ENCODE results near the gene TSPAN13. TPM values are rescaled to one million over a fixed set of nuclear protein-coding genes. Genes with fewer than 3 reads are reported as not detected.

Gene TSPAN13
- 148 TPM for total RNA-seq

GRCh38 chr7:16753102-16753931, at the start of gene TSPAN13:
TSPAN13 (plus strand) TSS chr7:16753755; CDS start chr7:16753968, 213 bp downstream.
- no peak for FAIRE-seq

GRCh38 chr7:16708511-16708910, 45.0 kb upstream of the TSPAN13 start:
- no peak for FAIRE-seq
- no peak for DNase-seq (ENCODE audit: low spot score in 2 of 2)

More at GRCh38 chr7:16753102-16753931, at the start of gene TSPAN13:
- peak; percentile 43 to 64 for DNase-seq (ENCODE audit: low spot score in 2 of 2)

- no peak for FAIRE-seq
- DNase-seq (ENCODE audit: low spot score in 2 of 2): no peak
Observed at GRCh38 chr7:16708980-16709379, 44.6 kb upstream of the TSPAN13 start.

DNA sequence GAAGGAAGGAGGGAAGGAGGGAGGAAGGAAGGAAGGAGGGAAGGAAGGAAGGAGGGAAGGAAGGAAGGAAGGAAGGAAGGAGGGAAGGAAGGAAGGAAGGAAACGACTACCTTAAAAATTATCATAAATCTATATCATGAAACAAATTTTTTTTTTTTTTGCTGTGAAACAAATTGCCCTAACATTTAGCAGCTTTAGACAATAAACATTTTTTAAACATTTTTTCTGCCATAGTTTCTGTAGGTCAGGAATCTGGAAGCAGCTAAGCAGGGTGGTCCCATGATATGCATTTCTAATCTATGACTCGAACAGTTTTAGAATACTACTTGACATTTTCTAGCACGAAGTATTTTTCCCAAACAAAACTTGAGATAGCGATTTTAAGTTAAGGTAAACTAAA, 42.9 kb upstream of the TSPAN13 start:
- DNase-seq (ENCODE audit: low spot score in 2 of 2) (no peak), FAIRE-seq (no peak)

GRCh38 chr7:16711730-16712129, 41.8 kb upstream of the TSPAN13 start:
- FAIRE-seq (no peak), DNase-seq (ENCODE audit: low spot score in 2 of 2) (no peak)

DNA sequence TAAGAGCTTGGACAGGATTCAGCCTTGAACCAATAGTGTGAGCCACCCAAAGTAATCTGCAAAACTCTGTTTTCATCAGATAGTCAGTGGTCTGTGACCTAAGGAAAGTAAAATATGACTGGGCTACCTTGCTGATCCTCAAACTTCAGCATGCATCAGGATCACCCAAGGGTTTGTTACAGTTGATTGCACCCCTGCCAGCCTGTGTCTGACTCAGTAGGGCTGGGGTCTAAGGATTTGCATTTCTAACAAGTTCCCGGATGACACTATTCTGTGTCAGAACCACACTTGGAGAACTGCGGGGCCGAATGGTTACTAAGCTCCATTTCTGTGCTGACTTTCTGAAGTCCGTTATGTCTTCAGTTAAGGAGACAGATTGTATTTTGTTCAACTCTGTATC, 40.6 kb upstream of the TSPAN13 start:
- FAIRE-seq (no peak), DNase-seq (ENCODE audit: low spot score in 2 of 2) (no peak)

DNA sequence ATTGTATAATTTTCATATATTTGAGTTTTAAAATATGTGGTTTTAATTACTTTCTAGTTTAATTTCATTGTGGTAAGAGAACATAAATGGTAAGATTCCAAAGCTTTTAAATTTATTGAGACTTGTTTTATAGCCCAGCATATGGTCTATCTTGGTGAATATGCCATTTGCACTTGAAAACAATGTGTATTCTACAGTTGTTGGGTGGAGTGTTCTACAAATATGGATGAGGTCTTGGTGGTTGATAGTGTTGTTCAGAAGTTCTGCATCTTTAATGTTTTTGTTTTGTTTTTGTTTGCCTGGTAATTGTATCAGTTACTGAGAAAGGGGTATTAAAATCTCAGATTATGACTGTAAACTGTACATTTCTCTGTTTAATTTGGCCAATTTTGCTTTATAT, 37.6 kb upstream of the TSPAN13 start:
- DNase-seq (ENCODE audit: low spot score in 2 of 2): no peak
- no peak for FAIRE-seq

- FAIRE-seq (no peak), DNase-seq (ENCODE audit: low spot score in 2 of 2) (no peak)
Observed at GRCh38 chr7:16718111-16718656, 35.4 kb upstream of the TSPAN13 start.

GRCh38 chr7:16719699-16720098, 33.9 kb upstream of the TSPAN13 start:
- DNase-seq (ENCODE audit: low spot score in 2 of 2) (no peak), FAIRE-seq (no peak)

DNA sequence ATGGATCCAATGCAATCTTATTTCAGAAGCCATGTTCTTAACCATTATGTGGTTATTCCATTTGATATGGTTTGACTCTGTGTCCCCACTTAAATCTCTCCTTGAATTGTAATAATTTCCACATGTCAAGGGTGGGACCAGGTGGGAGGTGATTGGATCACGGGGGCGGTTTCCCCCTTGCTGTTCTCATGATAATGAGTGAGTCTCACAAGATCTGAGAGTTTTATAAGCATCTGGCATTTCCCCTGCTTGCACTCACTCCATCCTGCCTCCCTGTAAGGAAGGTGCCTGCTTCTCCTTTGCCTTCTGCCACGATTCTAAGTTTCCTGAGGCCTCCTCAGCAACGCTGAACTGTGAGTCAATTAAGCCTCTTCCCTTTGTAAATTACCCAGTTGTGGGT, 32.0 kb upstream of the TSPAN13 start:
- FAIRE-seq (no peak), DNase-seq (ENCODE audit: low spot score in 2 of 2) (no peak)

- FAIRE-seq (no peak), DNase-seq (ENCODE audit: low spot score in 2 of 2) (no peak)
Observed at GRCh38 chr7:16724344-16724743, 29.2 kb upstream of the TSPAN13 start.

GRCh38 chr7:16726189-16726588, 27.4 kb upstream of the TSPAN13 start:
- FAIRE-seq (no peak), DNase-seq (ENCODE audit: low spot score in 2 of 2) (no peak)

DNA sequence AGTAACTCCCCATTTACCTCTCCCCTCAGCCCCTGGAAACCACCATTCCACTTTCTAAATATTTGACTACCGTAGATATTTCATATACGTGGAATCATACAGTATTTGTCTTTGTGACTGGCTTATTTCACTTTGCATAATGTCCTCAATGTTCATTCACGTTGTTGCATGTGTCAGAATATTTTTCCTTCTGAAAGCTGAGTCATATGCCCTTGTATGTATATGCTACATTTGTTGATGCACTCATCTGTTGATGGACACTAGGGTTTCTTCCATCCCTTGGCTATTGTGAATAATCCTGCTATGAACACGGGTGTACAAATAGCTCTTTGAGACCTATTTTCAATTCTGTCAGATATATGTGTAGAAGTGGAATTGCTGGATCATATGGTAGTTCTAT, 25.8 kb upstream of the TSPAN13 start:
- no peak for DNase-seq (ENCODE audit: low spot score in 2 of 2)
- no peak for FAIRE-seq

GRCh38 chr7:16728811-16729210, 24.7 kb upstream of the TSPAN13 start:
- no peak for FAIRE-seq
- no peak for DNase-seq (ENCODE audit: low spot score in 2 of 2)

DNA sequence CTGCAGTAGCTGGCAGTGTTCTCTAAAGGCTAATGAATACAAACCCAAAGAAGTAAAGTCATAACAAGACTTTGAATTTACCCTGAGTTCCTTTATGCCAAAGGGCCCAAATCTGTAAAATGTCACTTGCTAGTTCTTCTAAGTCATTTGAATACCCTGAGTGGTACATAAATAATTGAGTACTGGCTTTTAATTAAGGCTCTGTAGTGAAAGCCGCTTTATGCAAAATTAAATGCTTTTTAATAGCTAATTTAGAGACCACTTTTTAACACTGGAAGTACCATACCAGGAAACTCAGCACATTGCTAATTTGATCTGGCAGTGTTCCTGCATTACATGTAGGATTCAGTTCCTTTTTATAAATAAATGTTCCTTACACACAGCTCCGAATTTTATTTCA, 24.0 kb upstream of the TSPAN13 start:
- DNase-seq (ENCODE audit: low spot score in 2 of 2) (no peak), FAIRE-seq (no peak)

DNA sequence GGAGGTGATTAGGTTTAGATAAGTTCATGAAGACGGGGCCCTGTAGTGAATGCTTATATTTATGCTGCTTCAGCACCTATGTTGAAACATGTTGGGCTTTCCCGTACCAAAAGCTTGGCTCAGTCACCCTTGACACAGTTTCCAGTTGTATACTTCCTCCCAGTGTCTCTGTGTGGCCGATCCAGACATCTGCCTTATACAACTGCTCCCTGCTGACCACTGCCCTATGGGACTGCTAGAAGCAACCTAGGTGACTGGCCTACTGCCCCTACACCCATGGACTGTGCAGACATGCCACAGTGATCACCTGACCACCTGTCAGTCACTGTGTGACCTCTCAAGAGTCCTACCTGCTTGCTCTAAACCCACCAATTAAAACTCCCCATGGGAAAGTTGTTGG, 22.6 kb upstream of the TSPAN13 start:
- no peak for FAIRE-seq
- DNase-seq (ENCODE audit: low spot score in 2 of 2): no peak

- no peak for DNase-seq (ENCODE audit: low spot score in 2 of 2)
- no peak for FAIRE-seq
Observed at GRCh38 chr7:16732828-16733227, 20.7 kb upstream of the TSPAN13 start.

DNA sequence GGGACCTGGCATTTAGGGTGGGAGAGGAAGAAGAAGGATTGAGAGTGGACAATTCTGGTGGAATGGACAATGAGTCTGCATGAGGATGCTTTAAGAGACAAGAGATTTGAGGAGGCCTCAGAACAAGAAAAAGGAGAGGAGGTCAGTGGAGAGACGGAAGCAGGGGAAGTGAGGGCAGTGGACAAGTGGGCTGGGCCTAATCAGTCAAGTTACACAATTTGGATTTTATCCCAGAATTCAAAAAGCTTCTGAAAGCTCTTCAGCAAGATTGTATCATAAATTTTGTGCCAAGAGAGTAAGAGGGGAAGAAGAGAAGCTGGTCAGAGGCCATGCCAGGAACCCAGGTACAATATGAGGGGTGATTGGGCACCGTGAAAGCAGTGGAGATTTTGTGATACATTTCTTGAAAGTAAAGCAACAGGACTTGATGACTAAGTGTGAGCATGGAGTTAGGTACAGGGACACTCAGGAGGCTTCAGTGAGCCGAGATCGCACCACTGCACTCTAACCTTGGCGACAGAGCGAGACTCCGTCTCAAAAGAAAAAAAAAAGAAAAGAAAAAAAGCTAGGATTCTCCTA, 19.3 kb upstream of the TSPAN13 start:
- DNase-seq (ENCODE audit: low spot score in 2 of 2) (no peak), FAIRE-seq (no peak)

DNA sequence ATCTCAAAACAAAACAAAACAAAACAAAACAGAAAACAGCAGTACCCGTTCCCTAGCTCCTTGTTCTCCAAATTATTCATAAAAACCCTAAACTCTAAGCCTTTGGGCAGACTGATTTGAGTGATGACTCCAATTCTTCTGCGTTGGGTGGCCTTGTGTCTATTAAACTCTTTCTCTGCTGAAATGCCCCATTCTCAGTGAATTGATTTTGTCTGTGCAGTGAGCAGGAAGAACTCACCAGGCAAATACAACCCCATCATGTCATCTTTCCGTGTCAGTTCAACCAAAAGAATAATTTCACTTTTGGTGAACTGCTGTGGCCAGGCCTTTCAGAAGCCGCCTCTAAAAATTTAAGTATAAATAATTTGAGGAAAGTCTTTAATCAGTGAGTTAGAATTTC, 18.5 kb upstream of the TSPAN13 start:
- no peak for DNase-seq (ENCODE audit: low spot score in 2 of 2)
- FAIRE-seq: no peak

- FAIRE-seq: no peak
- no peak for DNase-seq (ENCODE audit: low spot score in 2 of 2)
Observed at GRCh38 chr7:16738011-16738688, 15.4 kb upstream of the TSPAN13 start.

DNA sequence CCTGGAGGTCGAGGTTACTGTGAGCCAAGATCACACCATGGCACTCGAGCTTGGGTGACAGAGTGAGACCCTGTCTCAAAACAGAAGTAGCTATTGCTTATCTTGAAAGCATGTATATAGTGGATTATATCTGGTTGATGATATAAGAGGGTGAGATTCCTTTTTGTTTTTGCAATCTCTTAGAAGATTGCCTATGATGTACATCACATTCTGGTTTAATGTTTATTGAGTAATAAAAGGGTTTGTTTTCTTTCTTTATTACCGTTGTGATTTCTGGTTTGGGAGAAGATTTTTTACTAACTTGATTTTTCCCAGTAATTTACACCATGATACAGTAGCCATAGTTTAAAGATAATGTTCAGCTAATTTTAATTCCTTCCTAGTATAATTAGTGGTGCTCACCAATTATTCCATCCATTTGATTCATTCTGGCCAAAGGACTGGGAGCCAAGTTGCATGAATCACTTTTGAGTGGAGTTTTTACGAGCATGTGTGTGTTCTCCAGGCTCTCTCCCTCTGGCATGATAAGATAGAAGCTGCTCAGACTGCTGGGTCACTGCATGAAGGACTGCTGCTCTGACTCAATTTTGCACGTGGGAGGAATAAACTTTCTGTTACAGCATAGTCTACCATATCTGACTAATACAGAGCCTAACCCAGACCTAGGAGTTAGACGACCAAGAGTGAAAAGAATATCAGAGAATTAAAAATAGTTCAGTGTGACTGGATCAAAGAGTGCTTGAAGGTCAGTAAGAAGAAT, 13.5 kb upstream of the TSPAN13 start:
- no peak for DNase-seq (ENCODE audit: low spot score in 2 of 2)
- no peak for FAIRE-seq

Measured in frontal cortex (tissue), 4 donors.